Fibroblast of gingiva (primary cell): ENCODE data around the gene OR2W1.

Experiments used
- DNase-seq: peaks from one replicate; pipeline ENCODE4 v3.0.0-alpha.2; 2011; ENCODE audit warnings: low read depth

The OR2W1 gene

GRCh38 chr6:29045075-29045474, at the start of gene OR2W1:
OR2W1 (minus strand) TSS chr6:29045175; CDS start chr6:29045175, 0 bp downstream.
- no peak for DNase-seq

GRCh38 chr6:29092957-29093356, 48.0 kb upstream of the OR2W1 start:
- DNase-seq: no peak

- DNase-seq: no peak
Measured at GRCh38 chr6:29087213-29087612, 42.2 kb upstream of the OR2W1 start, which contains the start of gene OR2B3. OR2B3 (minus strand) TSS chr6:29087313; CDS start chr6:29087248, 65 bp downstream.

- no peak for DNase-seq
Measured at GRCh38 chr6:29082457-29082856, 37.5 kb upstream of the OR2W1 start.

- no peak for DNase-seq
Measured at GRCh38 chr6:29081312-29081711, 36.3 kb upstream of the OR2W1 start.

- no peak for DNase-seq
Measured at GRCh38 chr6:29079203-29079602, 34.2 kb upstream of the OR2W1 start.

- peak; percentile 9 for DNase-seq
Measured at GRCh38 chr6:29071831-29072723, 27.1 kb upstream of the OR2W1 start.

- DNase-seq: no peak
Measured at GRCh38 chr6:29051680-29052079, 6.7 kb upstream of the OR2W1 start.

GRCh38 chr6:29035951-29036350, 9.0 kb downstream of the OR2W1 start:
- DNase-seq: no peak

GRCh38 chr6:29028821-29029220, 16.2 kb downstream of the OR2W1 start:
- no peak for DNase-seq

- DNase-seq: no peak
Measured at GRCh38 chr6:29025927-29026585, 18.9 kb downstream of the OR2W1 start.

- DNase-seq: no peak
Measured at GRCh38 chr6:29021434-29021833, 23.5 kb downstream of the OR2W1 start.

- no peak for DNase-seq
Measured at GRCh38 chr6:29019629-29020028, 25.3 kb downstream of the OR2W1 start.

GRCh38 chr6:29017428-29017802, 27.6 kb downstream of the OR2W1 start:
- no peak for DNase-seq

GRCh38 chr6:29016559-29017427, 28.2 kb downstream of the OR2W1 start:
- peak; percentile 66 for DNase-seq

GRCh38 chr6:29014729-29015608, 30.0 kb downstream of the OR2W1 start:
- no peak for DNase-seq

GRCh38 chr6:29011276-29011734, 33.7 kb downstream of the OR2W1 start:
- DNase-seq: peak; percentile 67

GRCh38 chr6:29009358-29009757, 35.6 kb downstream of the OR2W1 start:
- no peak for DNase-seq

- no peak for DNase-seq
Measured at GRCh38 chr6:29008089-29008488, 36.9 kb downstream of the OR2W1 start.

GRCh38 chr6:29005183-29005885, 39.6 kb downstream of the OR2W1 start, which contains the start of gene ZNF311:
ZNF311 (minus strand) TSS chr6:29005315; CDS start chr6:29003954, 1,361 bp downstream.
- peak; percentile 62 for DNase-seq
